LNCaP clone FGC (cell line): ENCODE measurements around the gene TBC1D25.

ENCODE experiments used
- DNase-seq: peaks from one replicate; pipeline ENCODE4 v3.0.0-alpha.2; 2011; ENCODE audit warnings: low read depth
- H3K4me3 ChIP-seq: 2 replicates; pipeline ENCODE4 v1.5.1; 2011; ENCODE audit warnings: mild to moderate bottlenecking, low read depth, low read length, control low read depth
- TF ChIP-seq, protein P1 (sequence below): IDR thresholded peaks from 2 replicates; pipeline ENCODE4 v1.5.1; 2012; ENCODE audit warnings: mild to moderate bottlenecking; ENCODE audit not compliant: control insufficient read depth, insufficient read depth; ENCODE audit errors: extremely low read depth

The TBC1D25 gene

GRCh38 chrX:48575642-48576041 lies 36.1 kb downstream of the TBC1D25 start:
- H3K4me3 ChIP-seq: peak overlapping the region; percentile 91

DNA sequence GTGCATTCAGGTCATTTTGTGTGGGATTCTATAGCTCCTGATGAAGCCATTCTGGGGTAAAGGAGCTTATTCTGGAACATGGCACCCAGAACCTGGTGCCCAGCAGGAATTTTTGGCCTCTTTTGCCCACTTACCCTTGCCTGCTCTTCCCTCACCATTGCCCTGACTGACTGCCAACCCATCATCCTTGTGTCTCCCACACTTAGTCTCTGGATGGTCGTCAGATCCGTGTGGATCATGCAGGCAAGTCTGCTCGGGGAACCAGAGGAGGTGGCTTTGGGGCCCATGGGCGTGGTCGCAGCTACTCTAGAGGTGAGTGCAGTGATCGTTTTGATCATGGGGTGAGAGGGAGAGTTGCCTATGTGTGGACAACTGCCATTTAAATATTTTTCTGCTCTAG lies 36.6 kb downstream of the TBC1D25 start:
- TF ChIP-seq, protein P1, sequence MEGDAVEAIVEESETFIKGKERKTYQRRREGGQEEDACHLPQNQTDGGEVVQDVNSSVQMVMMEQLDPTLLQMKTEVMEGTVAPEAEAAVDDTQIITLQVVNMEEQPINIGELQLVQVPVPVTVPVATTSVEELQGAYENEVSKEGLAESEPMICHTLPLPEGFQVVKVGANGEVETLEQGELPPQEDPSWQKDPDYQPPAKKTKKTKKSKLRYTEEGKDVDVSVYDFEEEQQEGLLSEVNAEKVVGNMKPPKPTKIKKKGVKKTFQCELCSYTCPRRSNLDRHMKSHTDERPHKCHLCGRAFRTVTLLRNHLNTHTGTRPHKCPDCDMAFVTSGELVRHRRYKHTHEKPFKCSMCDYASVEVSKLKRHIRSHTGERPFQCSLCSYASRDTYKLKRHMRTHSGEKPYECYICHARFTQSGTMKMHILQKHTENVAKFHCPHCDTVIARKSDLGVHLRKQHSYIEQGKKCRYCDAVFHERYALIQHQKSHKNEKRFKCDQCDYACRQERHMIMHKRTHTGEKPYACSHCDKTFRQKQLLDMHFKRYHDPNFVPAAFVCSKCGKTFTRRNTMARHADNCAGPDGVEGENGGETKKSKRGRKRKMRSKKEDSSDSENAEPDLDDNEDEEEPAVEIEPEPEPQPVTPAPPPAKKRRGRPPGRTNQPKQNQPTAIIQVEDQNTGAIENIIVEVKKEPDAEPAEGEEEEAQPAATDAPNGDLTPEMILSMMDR: no peak

More at GRCh38 chrX:48575642-48576041, 36.1 kb downstream of the TBC1D25 start:
- TF ChIP-seq, protein P1: no peak
- DNase-seq: no peak

GRCh38 chrX:48578661-48579128 lies 39.2 kb downstream of the TBC1D25 start:
- no peak overlapping the region for H3K4me3 ChIP-seq
- TF ChIP-seq, protein P1: no peak
- DNase-seq: no peak

More for the DNA sequence above, 36.6 kb downstream of the TBC1D25 start:
- DNase-seq: no peak
- peak overlapping the region; percentile 91 for H3K4me3 ChIP-seq

DNA sequence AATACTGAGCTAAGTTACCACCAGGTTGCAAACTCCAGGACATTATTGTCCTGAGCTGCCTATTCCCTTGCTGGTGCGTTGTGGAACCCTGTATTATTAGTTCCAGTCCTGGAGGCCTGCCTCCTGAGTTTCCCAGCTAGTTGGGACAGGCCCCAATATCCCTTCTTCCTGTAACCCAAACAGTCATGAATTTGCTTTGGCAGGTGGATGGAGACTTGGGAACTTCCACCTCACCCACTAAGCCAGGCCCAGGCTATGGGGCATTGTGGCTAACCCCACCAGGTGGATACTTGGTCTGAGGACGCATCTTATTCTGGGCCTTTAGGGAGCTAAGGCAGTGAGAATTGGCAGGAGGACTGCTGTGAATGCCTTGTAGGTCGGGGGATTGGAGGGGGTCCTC lies 39.7 kb downstream of the TBC1D25 start:
- H3K4me3 ChIP-seq: no peak overlapping the region
- no peak for DNase-seq
- TF ChIP-seq, protein P1: no peak

DNA sequence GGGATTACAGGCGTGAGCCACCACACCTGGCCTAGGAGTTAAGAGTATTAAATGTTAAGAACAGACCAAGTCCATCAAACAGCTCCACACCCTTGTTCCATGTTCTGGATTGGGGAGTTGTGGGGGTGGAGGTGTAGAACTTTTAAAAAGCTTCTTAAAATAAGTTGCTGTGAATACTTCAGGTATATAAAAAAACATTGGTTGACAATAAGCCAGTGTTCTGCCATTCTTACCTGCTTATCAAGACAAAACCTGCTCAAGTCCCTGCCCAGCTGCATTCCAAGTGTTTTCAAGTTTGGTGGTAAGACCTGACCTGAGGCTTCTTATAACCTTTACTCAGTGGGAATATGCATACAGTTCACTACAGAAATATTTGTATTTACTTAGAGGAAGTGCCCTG lies 41.1 kb downstream of the TBC1D25 start:
- no peak for DNase-seq
- H3K4me3 ChIP-seq: no peak overlapping the region
- TF ChIP-seq, protein P1: no peak

GRCh38 chrX:48584698-48585097 lies 45.2 kb downstream of the TBC1D25 start:
- no peak overlapping the region for H3K4me3 ChIP-seq
- no peak for DNase-seq
- TF ChIP-seq, protein P1: no peak

DNA sequence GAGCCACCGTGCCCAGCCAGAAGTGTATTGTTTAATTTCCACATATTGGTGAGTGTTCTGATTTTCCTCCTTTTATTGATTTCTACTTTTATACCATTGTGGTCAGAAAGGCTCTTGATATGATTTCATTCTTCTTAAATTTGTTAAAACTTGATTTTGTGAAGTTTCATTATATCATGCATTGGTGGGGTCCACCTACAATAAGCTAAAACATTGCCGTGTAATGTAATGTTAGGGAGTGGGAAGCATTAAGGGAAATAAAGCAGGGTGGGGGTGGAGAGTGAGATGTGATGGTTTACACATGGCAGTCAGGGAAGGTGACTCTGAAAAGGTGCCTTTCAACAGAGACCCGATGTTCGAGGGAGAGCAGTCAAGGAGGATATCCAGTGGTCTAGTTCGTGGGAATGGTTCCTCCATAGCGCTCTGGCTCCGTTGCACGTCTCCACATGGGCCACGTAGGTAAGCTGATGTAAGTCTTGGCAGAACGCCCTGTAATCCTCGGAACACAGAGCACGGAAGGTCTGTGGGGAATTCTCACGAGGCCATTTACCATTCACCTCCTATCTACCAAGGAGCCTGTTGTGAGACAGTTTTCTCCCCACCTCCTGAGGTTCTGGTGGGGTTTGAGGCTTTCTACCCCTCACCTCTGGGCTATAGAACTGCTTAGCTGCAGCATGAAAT lies 50.1 kb downstream of the TBC1D25 start:
- TF ChIP-seq, protein P1: no peak
- DNase-seq: no peak
- no peak overlapping the region for H3K4me3 ChIP-seq
